HG03558 (cell line): ENCODE measurements around the gene RWDD2A.
"Not testable (repeated sequence)": the region's sequence is repeated elsewhere in the genome, so short reads cannot be mapped to it uniquely, and the experiment has no call there.

Experiments
- ATAC-seq: cut with Tn5 transposase; IDR thresholded peaks from one replicate; pipeline ENCODE4 v1.9.1; 2021; ENCODE audit warnings: moderate number of reproducible peaks; ENCODE audit not compliant: unreplicated experiment; ENCODE audit errors: extremely low read depth

The RWDD2A gene

GRCh38 chr6:83192871-83193746, at the start of gene RWDD2A, which contains the start of gene PGM3:
Gene RWDD2A, plus strand, starts transcription at chr6:83193357. Its CDS starts 1,095 bp downstream, at chr6:83194452.
Gene PGM3, minus strand, starts transcription at chr6:83193265. Its CDS starts 2,253 bp downstream, at chr6:83191012.
- ATAC-seq: peak; percentile 95

GRCh38 chr6:83151114-83151513, 42.0 kb upstream of the RWDD2A start:
- ATAC-seq: no peak

- ATAC-seq: no peak
Measured at GRCh38 chr6:83152913-83153312, 40.2 kb upstream of the RWDD2A start.

GRCh38 chr6:83153883-83154521, 39.2 kb upstream of the RWDD2A start:
- no peak for ATAC-seq

- ATAC-seq: no peak
Measured at GRCh38 chr6:83155794-83156193, 37.4 kb upstream of the RWDD2A start.

GRCh38 chr6:83160167-83160566, 33.0 kb upstream of the RWDD2A start:
- ATAC-seq: no peak

- ATAC-seq: no peak
Measured at GRCh38 chr6:83167726-83168278, 25.4 kb upstream of the RWDD2A start.

- ATAC-seq: no peak
Measured at GRCh38 chr6:83168556-83168955, 24.6 kb upstream of the RWDD2A start.

GRCh38 chr6:83169106-83169505, 24.1 kb upstream of the RWDD2A start:
- no peak for ATAC-seq

- ATAC-seq: no peak
Measured at GRCh38 chr6:83169511-83169910, 23.6 kb upstream of the RWDD2A start.

- ATAC-seq: no peak
Measured at GRCh38 chr6:83176246-83176645, 16.9 kb upstream of the RWDD2A start.

- ATAC-seq: no peak
Measured at GRCh38 chr6:83180426-83180950, 12.7 kb upstream of the RWDD2A start.

- no peak for ATAC-seq
Measured at GRCh38 chr6:83182114-83182513, 11.0 kb upstream of the RWDD2A start.

GRCh38 chr6:83183082-83183828, 9.9 kb upstream of the RWDD2A start:
- ATAC-seq: no peak

- ATAC-seq: no peak
Measured at GRCh38 chr6:83185096-83185495, 8.1 kb upstream of the RWDD2A start.

- no peak for ATAC-seq
Measured at GRCh38 chr6:83188501-83188900, 4.7 kb upstream of the RWDD2A start.

GRCh38 chr6:83190626-83191025, 2.5 kb upstream of the RWDD2A start:
- ATAC-seq: no peak

- not testable (repeated sequence) for ATAC-seq
Measured at GRCh38 chr6:83191974-83192373, 1.2 kb upstream of the RWDD2A start.

- no peak for ATAC-seq
Measured at GRCh38 chr6:83192456-83192855, 701 bp upstream of the RWDD2A start.
